ENCODE results near the gene ALPK1. TPM values are rescaled to one million over a fixed set of nuclear protein-coding genes. Genes with fewer than 3 reads are reported as not detected.

ALPK1 gene
- total RNA-seq, 1 experiment from 2014 or later: 11.8 TPM

DNA sequence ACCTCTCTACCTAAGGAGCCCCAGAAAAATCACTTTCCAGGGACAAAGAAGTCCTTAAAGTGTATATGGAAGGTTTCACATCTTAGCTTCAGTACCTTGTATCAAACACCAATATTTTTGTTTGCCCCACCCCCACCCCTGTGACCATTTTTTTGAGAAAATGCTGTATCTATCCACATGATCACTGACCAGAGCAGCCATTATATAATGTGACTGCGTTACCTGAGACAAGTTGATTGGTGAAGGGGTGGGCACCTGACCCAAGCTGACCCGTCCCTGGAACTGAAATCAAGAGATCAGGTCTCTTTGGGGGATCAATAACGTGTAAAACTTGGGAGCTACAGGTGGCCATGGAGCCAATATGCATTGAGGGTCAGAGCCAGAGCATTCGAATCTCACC lies 22.2 kb upstream of the ALPK1 start:
- Histone ChIP-seq H3K27me3 (replicated peaks; ENCODE audit: insufficient read depth, low read depth, low read length, poor library complexity) (no peaks in the 10 kb centered on the region), H3K9me3 (ENCODE audit: low read depth, low read length, poor library complexity, severe bottlenecking) (no peaks in the 10 kb centered on the region), H3K36me3 (ENCODE audit: insufficient read depth, low read length, poor library complexity, severe bottlenecking) (no peaks in the 10 kb centered on the region), H3K27ac (ENCODE audit: low read depth, low read length, poor library complexity, severe bottlenecking) (no peak overlapping the region), H3K4me3 (ENCODE audit: low read depth, low read length, poor library complexity, severe bottlenecking) (no peak overlapping the region), H3K4me1 (ENCODE audit: insufficient read depth, low read length, poor library complexity, severe bottlenecking) (no peaks in the 10 kb centered on the region)
- intact Hi-C loops (cut with micrococcal nuclease; ENCODE audit: unreplicated experiment): no loop called here
- CTCF ChIA-PET: no interaction called here
- DNase-seq (ENCODE audit: low spot score): no peak
- POLR2A ChIA-PET (ENCODE audit: low non-redundant PET): no interaction called here
- TF ChIP-seq EZH2 (IDR thresholded peaks at IDR 0.05; ENCODE audit: borderline replicate concordance, low read depth, low read length, poor library complexity, severe bottlenecking): no peak
- TF ChIP-seq, protein P1, sequence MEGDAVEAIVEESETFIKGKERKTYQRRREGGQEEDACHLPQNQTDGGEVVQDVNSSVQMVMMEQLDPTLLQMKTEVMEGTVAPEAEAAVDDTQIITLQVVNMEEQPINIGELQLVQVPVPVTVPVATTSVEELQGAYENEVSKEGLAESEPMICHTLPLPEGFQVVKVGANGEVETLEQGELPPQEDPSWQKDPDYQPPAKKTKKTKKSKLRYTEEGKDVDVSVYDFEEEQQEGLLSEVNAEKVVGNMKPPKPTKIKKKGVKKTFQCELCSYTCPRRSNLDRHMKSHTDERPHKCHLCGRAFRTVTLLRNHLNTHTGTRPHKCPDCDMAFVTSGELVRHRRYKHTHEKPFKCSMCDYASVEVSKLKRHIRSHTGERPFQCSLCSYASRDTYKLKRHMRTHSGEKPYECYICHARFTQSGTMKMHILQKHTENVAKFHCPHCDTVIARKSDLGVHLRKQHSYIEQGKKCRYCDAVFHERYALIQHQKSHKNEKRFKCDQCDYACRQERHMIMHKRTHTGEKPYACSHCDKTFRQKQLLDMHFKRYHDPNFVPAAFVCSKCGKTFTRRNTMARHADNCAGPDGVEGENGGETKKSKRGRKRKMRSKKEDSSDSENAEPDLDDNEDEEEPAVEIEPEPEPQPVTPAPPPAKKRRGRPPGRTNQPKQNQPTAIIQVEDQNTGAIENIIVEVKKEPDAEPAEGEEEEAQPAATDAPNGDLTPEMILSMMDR (conservative IDR thresholded peaks at IDR 0.05; ENCODE audit: low read depth, low read length): no peak
- BruUV-seq (replicated peaks): no TSS peak

DNA sequence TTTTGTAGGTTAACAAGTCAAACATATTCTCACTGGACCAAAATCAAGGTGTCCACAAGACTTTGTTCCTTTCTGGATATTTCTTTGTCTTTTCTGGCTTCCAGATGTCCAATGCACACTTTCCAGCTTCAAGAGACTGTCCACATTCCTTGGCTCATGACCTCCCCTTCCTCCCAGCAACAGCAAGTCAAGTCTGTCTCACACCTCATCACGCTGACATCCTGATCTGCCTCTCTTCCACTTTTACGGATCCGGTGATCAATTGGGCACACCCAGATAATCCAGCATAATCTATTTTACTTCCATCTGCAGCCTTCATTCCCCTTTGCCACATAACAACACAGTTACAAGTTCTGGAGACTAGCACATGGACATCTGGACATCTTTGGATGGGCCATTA lies 21.1 kb upstream of the ALPK1 start:
- ChIA-PET POLR2A (ENCODE audit: low non-redundant PET) (no interaction called here), CTCF (no interaction called here)
- no peaks in the 10 kb centered on the region for H3K27me3 ChIP-seq (replicated peaks; ENCODE audit: insufficient read depth, low read depth, low read length, poor library complexity)
- peaks cover 8% of the 10 kb centered on the region for H3K4me1 ChIP-seq (ENCODE audit: insufficient read depth, low read length, poor library complexity, severe bottlenecking)
- DNase-seq (ENCODE audit: low spot score): no peak
- H3K27ac ChIP-seq (ENCODE audit: low read depth, low read length, poor library complexity, severe bottlenecking): no peak overlapping the region
- TF ChIP-seq EZH2 (IDR thresholded peaks at IDR 0.05; ENCODE audit: borderline replicate concordance, low read depth, low read length, poor library complexity, severe bottlenecking): no peak
- TF ChIP-seq, protein P1 (conservative IDR thresholded peaks at IDR 0.05; ENCODE audit: low read depth, low read length): no peak
- H3K4me3 ChIP-seq (ENCODE audit: low read depth, low read length, poor library complexity, severe bottlenecking): no peak overlapping the region
- no TSS peak for BruUV-seq (replicated peaks)
- no peaks in the 10 kb centered on the region for H3K36me3 ChIP-seq (ENCODE audit: insufficient read depth, low read length, poor library complexity, severe bottlenecking)
- intact Hi-C loops (cut with micrococcal nuclease; ENCODE audit: unreplicated experiment): no loop called here
- no peaks in the 10 kb centered on the region for H3K9me3 ChIP-seq (ENCODE audit: low read depth, low read length, poor library complexity, severe bottlenecking)

DNA sequence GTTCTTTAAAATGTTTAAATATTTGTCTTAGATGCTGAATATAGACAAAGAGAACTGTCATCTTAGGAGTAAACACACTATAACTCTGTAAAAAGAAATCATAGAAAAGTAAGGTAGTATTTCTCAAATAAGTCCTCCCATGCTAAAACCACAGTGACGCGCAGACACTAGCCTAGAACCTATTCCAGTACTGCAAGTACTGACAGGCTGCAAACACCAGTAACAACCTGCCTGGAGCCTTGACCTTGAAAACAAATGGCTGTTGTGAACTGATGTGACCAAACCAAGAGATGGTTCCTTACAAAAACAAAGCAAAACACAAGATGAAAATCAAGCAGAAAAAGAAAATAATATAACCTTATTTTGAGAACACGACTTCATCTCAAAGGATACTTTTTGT lies 19.9 kb upstream of the ALPK1 start:
- no peaks in the 10 kb centered on the region for H3K36me3 ChIP-seq (ENCODE audit: insufficient read depth, low read length, poor library complexity, severe bottlenecking)
- ChIA-PET CTCF (no interaction called here), POLR2A (ENCODE audit: low non-redundant PET) (no interaction called here)
- H3K4me1 ChIP-seq (ENCODE audit: insufficient read depth, low read length, poor library complexity, severe bottlenecking): peaks cover 13% of the 10 kb centered on the region
- no peak overlapping the region for H3K27ac ChIP-seq (ENCODE audit: low read depth, low read length, poor library complexity, severe bottlenecking)
- no peak for TF ChIP-seq EZH2 (IDR thresholded peaks at IDR 0.05; ENCODE audit: borderline replicate concordance, low read depth, low read length, poor library complexity, severe bottlenecking)
- TF ChIP-seq, protein P1 (conservative IDR thresholded peaks at IDR 0.05; ENCODE audit: low read depth, low read length): no peak
- no peaks in the 10 kb centered on the region for H3K27me3 ChIP-seq (replicated peaks; ENCODE audit: insufficient read depth, low read depth, low read length, poor library complexity)
- no TSS peak for BruUV-seq (replicated peaks)
- H3K4me3 ChIP-seq (ENCODE audit: low read depth, low read length, poor library complexity, severe bottlenecking): no peak overlapping the region
- no peaks in the 10 kb centered on the region for H3K9me3 ChIP-seq (ENCODE audit: low read depth, low read length, poor library complexity, severe bottlenecking)
- intact Hi-C loops (cut with micrococcal nuclease; ENCODE audit: unreplicated experiment): no loop called here
- DNase-seq (ENCODE audit: low spot score): no peak

Measured in A673 (cell line).